ENCODE results near the gene ZNF423.

DNA sequence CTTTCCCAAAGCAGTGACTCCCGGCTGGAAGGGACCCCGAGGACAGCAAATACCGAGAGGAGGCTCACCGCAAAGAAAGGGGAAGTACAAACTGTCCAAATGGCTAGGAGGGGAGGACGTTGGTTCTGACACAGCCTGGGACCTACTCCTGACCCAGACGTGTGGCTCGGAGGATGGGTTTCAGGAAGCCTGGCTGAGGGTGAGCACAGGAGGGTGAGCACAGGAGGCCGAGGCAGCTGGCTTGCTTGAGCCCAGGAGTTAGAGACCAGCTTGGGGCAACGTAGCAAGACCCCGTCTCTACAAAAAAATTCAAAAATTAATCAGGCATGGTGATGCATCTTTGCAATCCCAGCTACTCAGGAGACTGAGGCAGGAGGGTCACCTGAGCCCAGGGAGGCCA, 399.1 kb downstream of the ZNF423 start:
- TF ChIP-seq SPI1 (IDR thresholded peaks at IDR 0.05; ENCODE audit: borderline replicate concordance, low read depth, low read length) (no peak), ZZZ3 (IDR thresholded peaks at IDR 0.05) (no peak), ZFX (CRISPR knock-in tag; IDR thresholded peaks at IDR 0.05) (no peak), ESRRA (IDR thresholded peaks at IDR 0.05; ENCODE audit: borderline replicate concordance, low read depth) (no peak), YY1 (IDR thresholded peaks at IDR 0.05; ENCODE audit: borderline replicate concordance in 1 of 3, control insufficient read depth in 1 of 3, extremely low read depth in 1 of 3, insufficient read depth in 3 of 3, insufficient read length in 1 of 3, insufficient replicate concordance in 2 of 3, low read depth in 1 of 3, low read length in 2 of 3) (no peak), NFIC (IDR thresholded peaks at IDR 0.05) (no peak), CBFA2T3 (IDR thresholded peaks at IDR 0.05) (no peak)
- TF ChIP-seq, protein P1, sequence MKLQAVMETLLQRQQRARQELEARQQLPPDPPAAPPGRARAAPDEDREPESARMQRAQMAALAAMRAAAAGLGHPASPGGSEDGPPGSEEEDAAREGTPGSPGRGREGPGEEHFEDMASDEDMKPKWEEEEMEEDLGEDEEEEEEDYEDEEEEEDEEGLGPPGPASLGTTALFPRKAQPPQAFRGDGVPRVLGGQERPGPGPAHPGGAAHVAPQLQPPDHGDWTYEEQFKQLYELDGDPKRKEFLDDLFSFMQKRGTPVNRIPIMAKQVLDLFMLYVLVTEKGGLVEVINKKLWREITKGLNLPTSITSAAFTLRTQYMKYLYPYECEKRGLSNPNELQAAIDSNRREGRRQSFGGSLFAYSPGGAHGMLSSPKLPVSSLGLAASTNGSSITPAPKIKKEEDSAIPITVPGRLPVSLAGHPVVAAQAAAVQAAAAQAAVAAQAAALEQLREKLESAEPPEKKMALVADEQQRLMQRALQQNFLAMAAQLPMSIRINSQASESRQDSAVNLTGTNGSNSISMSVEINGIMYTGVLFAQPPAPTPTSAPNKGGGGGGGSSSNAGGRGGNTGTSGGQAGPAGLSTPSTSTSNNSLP (IDR thresholded peaks at IDR 0.05; ENCODE audit: borderline replicate concordance, low read depth, low read length): no peak
- TF ChIP-seq, protein P2, sequence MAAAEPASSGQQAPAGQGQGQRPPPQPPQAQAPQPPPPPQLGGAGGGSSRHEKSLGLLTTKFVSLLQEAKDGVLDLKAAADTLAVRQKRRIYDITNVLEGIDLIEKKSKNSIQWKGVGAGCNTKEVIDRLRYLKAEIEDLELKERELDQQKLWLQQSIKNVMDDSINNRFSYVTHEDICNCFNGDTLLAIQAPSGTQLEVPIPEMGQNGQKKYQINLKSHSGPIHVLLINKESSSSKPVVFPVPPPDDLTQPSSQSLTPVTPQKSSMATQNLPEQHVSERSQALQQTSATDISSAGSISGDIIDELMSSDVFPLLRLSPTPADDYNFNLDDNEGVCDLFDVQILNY (CRISPR knock-in tag; IDR thresholded peaks at IDR 0.05): no peak
- TF ChIP-seq, protein P3, sequence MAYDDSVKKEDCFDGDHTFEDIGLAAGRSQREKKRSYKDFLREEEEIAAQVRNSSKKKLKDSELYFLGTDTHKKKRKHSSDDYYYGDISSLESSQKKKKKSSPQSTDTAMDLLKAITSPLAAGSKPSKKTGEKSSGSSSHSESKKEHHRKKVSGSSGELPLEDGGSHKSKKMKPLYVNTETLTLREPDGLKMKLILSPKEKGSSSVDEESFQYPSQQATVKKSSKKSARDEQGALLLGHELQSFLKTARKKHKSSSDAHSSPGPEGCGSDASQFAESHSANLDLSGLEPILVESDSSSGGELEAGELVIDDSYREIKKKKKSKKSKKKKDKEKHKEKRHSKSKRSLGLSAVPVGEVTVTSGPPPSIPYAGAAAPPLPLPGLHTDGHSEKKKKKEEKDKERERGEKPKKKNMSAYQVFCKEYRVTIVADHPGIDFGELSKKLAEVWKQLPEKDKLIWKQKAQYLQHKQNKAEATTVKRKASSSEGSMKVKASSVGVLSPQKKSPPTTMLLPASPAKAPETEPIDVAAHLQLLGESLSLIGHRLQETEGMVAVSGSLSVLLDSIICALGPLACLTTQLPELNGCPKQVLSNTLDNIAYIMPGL (CRISPR knock-in tag; IDR thresholded peaks at IDR 0.05): no peak
- TF ChIP-seq, protein P4, sequence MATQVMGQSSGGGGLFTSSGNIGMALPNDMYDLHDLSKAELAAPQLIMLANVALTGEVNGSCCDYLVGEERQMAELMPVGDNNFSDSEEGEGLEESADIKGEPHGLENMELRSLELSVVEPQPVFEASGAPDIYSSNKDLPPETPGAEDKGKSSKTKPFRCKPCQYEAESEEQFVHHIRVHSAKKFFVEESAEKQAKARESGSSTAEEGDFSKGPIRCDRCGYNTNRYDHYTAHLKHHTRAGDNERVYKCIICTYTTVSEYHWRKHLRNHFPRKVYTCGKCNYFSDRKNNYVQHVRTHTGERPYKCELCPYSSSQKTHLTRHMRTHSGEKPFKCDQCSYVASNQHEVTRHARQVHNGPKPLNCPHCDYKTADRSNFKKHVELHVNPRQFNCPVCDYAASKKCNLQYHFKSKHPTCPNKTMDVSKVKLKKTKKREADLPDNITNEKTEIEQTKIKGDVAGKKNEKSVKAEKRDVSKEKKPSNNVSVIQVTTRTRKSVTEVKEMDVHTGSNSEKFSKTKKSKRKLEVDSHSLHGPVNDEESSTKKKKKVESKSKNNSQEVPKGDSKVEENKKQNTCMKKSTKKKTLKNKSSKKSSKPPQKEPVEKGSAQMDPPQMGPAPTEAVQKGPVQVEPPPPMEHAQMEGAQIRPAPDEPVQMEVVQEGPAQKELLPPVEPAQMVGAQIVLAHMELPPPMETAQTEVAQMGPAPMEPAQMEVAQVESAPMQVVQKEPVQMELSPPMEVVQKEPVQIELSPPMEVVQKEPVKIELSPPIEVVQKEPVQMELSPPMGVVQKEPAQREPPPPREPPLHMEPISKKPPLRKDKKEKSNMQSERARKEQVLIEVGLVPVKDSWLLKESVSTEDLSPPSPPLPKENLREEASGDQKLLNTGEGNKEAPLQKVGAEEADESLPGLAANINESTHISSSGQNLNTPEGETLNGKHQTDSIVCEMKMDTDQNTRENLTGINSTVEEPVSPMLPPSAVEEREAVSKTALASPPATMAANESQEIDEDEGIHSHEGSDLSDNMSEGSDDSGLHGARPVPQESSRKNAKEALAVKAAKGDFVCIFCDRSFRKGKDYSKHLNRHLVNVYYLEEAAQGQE (IDR thresholded peaks at IDR 0.05; ENCODE audit: borderline replicate concordance): no peak
- TF ChIP-seq, protein P4 (CRISPR knock-in tag; IDR thresholded peaks at IDR 0.05; ENCODE audit: low read depth): no peak
- TF ChIP-seq, protein P5, sequence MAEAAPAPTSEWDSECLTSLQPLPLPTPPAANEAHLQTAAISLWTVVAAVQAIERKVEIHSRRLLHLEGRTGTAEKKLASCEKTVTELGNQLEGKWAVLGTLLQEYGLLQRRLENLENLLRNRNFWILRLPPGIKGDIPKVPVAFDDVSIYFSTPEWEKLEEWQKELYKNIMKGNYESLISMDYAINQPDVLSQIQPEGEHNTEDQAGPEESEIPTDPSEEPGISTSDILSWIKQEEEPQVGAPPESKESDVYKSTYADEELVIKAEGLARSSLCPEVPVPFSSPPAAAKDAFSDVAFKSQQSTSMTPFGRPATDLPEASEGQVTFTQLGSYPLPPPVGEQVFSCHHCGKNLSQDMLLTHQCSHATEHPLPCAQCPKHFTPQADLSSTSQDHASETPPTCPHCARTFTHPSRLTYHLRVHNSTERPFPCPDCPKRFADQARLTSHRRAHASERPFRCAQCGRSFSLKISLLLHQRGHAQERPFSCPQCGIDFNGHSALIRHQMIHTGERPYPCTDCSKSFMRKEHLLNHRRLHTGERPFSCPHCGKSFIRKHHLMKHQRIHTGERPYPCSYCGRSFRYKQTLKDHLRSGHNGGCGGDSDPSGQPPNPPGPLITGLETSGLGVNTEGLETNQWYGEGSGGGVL (CRISPR knock-in tag; IDR thresholded peaks at IDR 0.05): no peak
- TF ChIP-seq, protein P6, sequence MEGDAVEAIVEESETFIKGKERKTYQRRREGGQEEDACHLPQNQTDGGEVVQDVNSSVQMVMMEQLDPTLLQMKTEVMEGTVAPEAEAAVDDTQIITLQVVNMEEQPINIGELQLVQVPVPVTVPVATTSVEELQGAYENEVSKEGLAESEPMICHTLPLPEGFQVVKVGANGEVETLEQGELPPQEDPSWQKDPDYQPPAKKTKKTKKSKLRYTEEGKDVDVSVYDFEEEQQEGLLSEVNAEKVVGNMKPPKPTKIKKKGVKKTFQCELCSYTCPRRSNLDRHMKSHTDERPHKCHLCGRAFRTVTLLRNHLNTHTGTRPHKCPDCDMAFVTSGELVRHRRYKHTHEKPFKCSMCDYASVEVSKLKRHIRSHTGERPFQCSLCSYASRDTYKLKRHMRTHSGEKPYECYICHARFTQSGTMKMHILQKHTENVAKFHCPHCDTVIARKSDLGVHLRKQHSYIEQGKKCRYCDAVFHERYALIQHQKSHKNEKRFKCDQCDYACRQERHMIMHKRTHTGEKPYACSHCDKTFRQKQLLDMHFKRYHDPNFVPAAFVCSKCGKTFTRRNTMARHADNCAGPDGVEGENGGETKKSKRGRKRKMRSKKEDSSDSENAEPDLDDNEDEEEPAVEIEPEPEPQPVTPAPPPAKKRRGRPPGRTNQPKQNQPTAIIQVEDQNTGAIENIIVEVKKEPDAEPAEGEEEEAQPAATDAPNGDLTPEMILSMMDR (IDR thresholded peaks at IDR 0.05 in 2 of 3, conservative IDR thresholded peaks at IDR 0.05 in 1 of 3; ENCODE audit: insufficient read depth in 2 of 3, low read depth in 1 of 3, low read length in 3 of 3): no peak
